Mesenchymal stem cell (in vitro differentiated cells and primary cell): ENCODE data around the gene VAC14.

Source experiments
- DNase-seq: peaks from one replicate; pipeline ENCODE4 v3.0.0-alpha.2; 2013
- H2AFZ ChIP-seq: one replicate; pipeline ENCODE4 v1.6.1; 2013; ENCODE audit warnings: low read depth, mild to moderate bottlenecking, control low read depth, inconsistent platforms, low read length, moderate library complexity
- H2AK5ac ChIP-seq: 2 replicates; pipeline ENCODE4 v1.6.1; 2013; ENCODE audit warnings: low read length, moderate library complexity, mild to moderate bottlenecking, inconsistent platforms; ENCODE audit not compliant: severe bottlenecking
- H2BK120ac ChIP-seq: one replicate; pipeline ENCODE4 v1.6.1; 2013; ENCODE audit warnings: low read depth, mild to moderate bottlenecking, inconsistent platforms, low read length, moderate library complexity
- H2BK12ac ChIP-seq, 2 experiments: one replicate each; pipeline ENCODE4 v1.6.1; 2013; ENCODE audit warnings: inconsistent platforms in 2 of 2, low read length in 2 of 2, mild to moderate bottlenecking in 2 of 2, moderate library complexity in 2 of 2, control low read depth in 1 of 2
- H2BK15ac ChIP-seq: one replicate; pipeline ENCODE4 v1.6.1; 2013; ENCODE audit warnings: mild to moderate bottlenecking, low read depth, inconsistent platforms; ENCODE audit not compliant: poor library complexity, severe bottlenecking
- H2BK5ac ChIP-seq: 2 replicates; pipeline ENCODE4 v1.6.1; 2013; ENCODE audit warnings: low read depth, mild to moderate bottlenecking, low read length, control low read depth, inconsistent platforms; ENCODE audit not compliant: poor library complexity, severe bottlenecking
- H3K14ac ChIP-seq, 2 experiments: one replicate each; pipeline ENCODE4 v1.6.1; 2013; ENCODE audit warnings: inconsistent platforms in 2 of 2, low read length in 2 of 2, control low read depth in 1 of 2, mild to moderate bottlenecking in 1 of 2, moderate library complexity in 1 of 2
- H3K18ac ChIP-seq, 2 experiments: one replicate each; pipeline ENCODE4 v1.6.1; 2013; ENCODE audit warnings: inconsistent platforms in 2 of 2, low read length in 2 of 2, control low read depth in 1 of 2, low read depth in 1 of 2, mild to moderate bottlenecking in 1 of 2
- H3K23ac ChIP-seq, 2 experiments: one replicate each; pipeline ENCODE4 v1.6.1; 2013; ENCODE audit warnings: inconsistent platforms in 2 of 2, low read length in 2 of 2, mild to moderate bottlenecking in 2 of 2, moderate library complexity in 2 of 2, control low read depth in 1 of 2
- H3K27ac ChIP-seq: 2 replicates; pipeline ENCODE4 v1.5.1; 2013; ENCODE audit warnings: mild to moderate bottlenecking, moderate library complexity, low read length, control low read depth, inconsistent platforms; ENCODE audit not compliant: poor library complexity, severe bottlenecking
- H3K27me3 ChIP-seq, 2 experiments: 2 replicates each; pipeline versions ENCODE4 v1.6.1 to v1.7.0; 2013; ENCODE audit warnings: low read length in 2 of 2, mild to moderate bottlenecking in 2 of 2, moderate library complexity in 2 of 2, control low read depth in 1 of 2, inconsistent platforms in 1 of 2; ENCODE audit not compliant: control insufficient read depth in 1 of 2, insufficient read depth in 1 of 2
- H3K36me3 ChIP-seq, 2 experiments: 2 replicates each; pipeline versions ENCODE4 v1.6.1 to v1.7.0; 2013; ENCODE audit warnings: low read length in 2 of 2, control low read depth in 1 of 2, inconsistent platforms in 1 of 2, low read depth in 1 of 2, mild to moderate bottlenecking in 1 of 2; ENCODE audit not compliant: insufficient read depth in 2 of 2, control insufficient read depth in 1 of 2
- H3K4ac ChIP-seq, 2 experiments: one replicate each; pipeline ENCODE4 v1.6.1; 2013; ENCODE audit warnings: inconsistent platforms in 2 of 2, low read length in 2 of 2, mild to moderate bottlenecking in 2 of 2, moderate library complexity in 2 of 2, control low read depth in 1 of 2, low read depth in 1 of 2
- H3K4me1 ChIP-seq: 2 replicates; pipeline ENCODE4 v1.6.1; 2013; ENCODE audit warnings: low read depth, low read length, control low read depth; ENCODE audit not compliant: control insufficient read depth, insufficient read depth
- H3K4me2 ChIP-seq: 2 replicates; pipeline ENCODE4 v1.6.1; 2013; ENCODE audit warnings: low read length, mild to moderate bottlenecking, inconsistent platforms; ENCODE audit not compliant: poor library complexity, severe bottlenecking
- H3K4me3 ChIP-seq, 2 experiments: 2 replicates each; pipeline versions ENCODE4 v1.5.1 to v1.7.0; 2013; ENCODE audit warnings: low read length in 2 of 2, mild to moderate bottlenecking in 2 of 2, control low read depth in 1 of 2, low read depth in 1 of 2; ENCODE audit not compliant: insufficient read depth in 1 of 2
- H3K79me1 ChIP-seq: replicated peaks from 2 replicates; pipeline ENCODE4 v1.6.1; 2013; ENCODE audit warnings: mild to moderate bottlenecking, control low read depth, low read length, inconsistent platforms; ENCODE audit not compliant: poor library complexity, severe bottlenecking
- H3K9ac ChIP-seq: 2 replicates; pipeline ENCODE4 v1.7.0; 2013; ENCODE audit warnings: mild to moderate bottlenecking, low read length, moderate library complexity
- H3K9me3 ChIP-seq: 2 replicates; pipeline ENCODE4 v1.7.0; 2013; ENCODE audit warnings: mild to moderate bottlenecking, low read length; ENCODE audit not compliant: control insufficient read depth
- H4K8ac ChIP-seq: one replicate; pipeline ENCODE4 v1.6.1; 2013; ENCODE audit warnings: inconsistent platforms, mild to moderate bottlenecking, low read length, moderate library complexity
- H4K91ac ChIP-seq: one replicate; pipeline ENCODE4 v1.6.1; 2013; ENCODE audit warnings: mild to moderate bottlenecking, low read length, inconsistent platforms
- WGBS: methylation state at CpG from one replicate; pipeline ENCODE4 v1.1.7; 2013; ENCODE audit warnings: mixed read lengths; 5-methylcytosine and 5-hydroxymethylcytosine counted together

VAC14 gene

DNA sequence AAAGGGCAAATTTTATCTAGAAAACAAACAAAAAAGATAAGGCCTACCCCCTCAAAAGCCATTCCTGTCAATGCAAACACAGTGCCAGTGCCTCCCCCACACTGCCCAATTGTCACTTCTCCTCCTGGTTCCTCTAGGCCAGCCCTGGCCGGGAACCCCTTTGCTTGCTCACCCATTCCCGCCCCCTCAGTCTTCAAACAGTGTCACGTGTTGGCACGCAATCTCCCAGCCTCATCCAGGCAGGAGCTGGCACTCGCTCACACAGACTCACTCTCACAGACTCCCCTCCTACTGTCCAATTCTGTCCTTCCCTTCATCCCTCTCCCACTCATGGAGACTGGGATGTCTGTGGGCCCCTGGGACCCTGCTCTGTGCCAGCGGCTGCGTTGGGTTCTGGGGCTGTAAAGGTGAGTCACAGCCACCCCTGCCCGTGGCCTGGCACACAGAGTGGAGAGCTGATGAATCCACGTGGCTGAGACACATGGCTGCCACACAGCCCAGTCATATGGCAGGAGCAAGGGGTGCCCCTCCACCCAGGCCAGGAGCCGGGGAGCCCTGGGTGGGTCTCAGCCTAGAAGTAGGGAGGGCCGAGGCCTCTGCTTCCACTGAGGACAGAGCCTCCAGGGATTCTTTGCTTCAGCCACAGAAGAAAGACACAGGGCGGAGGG lies 54.8 kb downstream of the VAC14 start:
- H3K79me1 ChIP-seq = peaks cover 14% of the 10 kb centered on the region
- peak overlapping the region; percentile 99 for H4K8ac ChIP-seq
- no peak overlapping the region for H3K4me3 ChIP-seq
- no peak overlapping the region for H3K4me2 ChIP-seq
- H2BK15ac ChIP-seq = peak overlapping the region; percentile 82
- peak overlapping the region; percentile 98 to 100 for H3K4ac ChIP-seq
- peak overlapping the region; percentile 89 for H2AK5ac ChIP-seq
- WGBS = 53% methylated on average over 12 of the region's 12 CpGs
- H3K27me3 ChIP-seq = no peaks in the 10 kb centered on the region
- no peak overlapping the region for H3K23ac ChIP-seq
- H3K9ac ChIP-seq = peak overlapping the region; percentile 82
- no peak overlapping the region for H2BK5ac ChIP-seq
- H3K27ac ChIP-seq = peak overlapping the region; percentile 38
- DNase-seq = peak; percentile 63
- peak overlapping the region; percentile 99 for H2BK120ac ChIP-seq
- H3K4me1 ChIP-seq = peaks cover 64% of the 10 kb centered on the region
- H4K91ac ChIP-seq = peak overlapping the region; percentile 100
- peak overlapping the region; percentile 30 for H2AFZ ChIP-seq
- no peaks in the 10 kb centered on the region for H3K9me3 ChIP-seq
- H3K14ac ChIP-seq = peak overlapping the region in 1 of 2 experiments; percentile 96
- H2BK12ac ChIP-seq = peak overlapping the region; percentile 99 to 100
- H3K18ac ChIP-seq = peak overlapping the region; percentile 99
- H3K36me3 ChIP-seq = peaks cover 24 to 32% of the 10 kb centered on the region in 2 experiments

DNA sequence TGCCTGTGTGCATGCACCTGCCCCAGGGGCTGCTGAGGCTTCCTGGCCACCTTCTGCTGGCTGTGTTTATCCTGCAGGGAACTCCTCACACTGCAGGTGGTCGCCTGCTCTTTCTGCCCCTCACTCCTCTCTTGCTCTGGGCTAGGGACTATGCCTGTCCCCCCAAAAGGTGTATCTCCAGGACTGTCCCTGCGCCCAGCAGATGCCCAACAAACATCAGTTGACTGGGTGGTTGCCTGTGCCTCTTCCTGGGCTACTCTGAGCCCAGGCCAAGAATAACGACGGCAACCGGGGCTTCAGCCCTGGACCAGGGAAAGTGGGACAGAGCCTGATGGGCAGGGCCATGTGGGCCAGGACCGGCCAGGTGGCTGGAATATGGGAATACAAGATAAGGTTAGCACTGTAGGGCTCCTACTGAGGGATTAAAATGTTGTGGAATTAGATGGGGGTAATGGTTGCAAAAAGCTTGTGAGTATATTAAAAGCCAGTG lies 55.4 kb downstream of the VAC14 start:
- H4K8ac ChIP-seq = peak overlapping the region; percentile 46
- peak overlapping the region; percentile 64 to 82 for H3K18ac ChIP-seq
- peak overlapping the region; percentile 99 for H2BK120ac ChIP-seq
- H3K14ac ChIP-seq = peak overlapping the region in 1 of 2 experiments; percentile 85
- peak overlapping the region; percentile 81 for H4K91ac ChIP-seq
- H2AFZ ChIP-seq = no peak overlapping the region
- H2AK5ac ChIP-seq = peak overlapping the region; percentile 41
- WGBS = 95% methylated on average over 6 of the region's 6 CpGs
- DNase-seq = no peak
- no peaks in the 10 kb centered on the region for H3K27me3 ChIP-seq
- peak overlapping the region; percentile 41 for H2BK15ac ChIP-seq
- H3K4me2 ChIP-seq = no peak overlapping the region
- no peak overlapping the region for H2BK5ac ChIP-seq
- peaks cover 64% of the 10 kb centered on the region for H3K4me1 ChIP-seq
- H3K79me1 ChIP-seq = peaks cover 14% of the 10 kb centered on the region
- no peak overlapping the region for H3K27ac ChIP-seq
- peak overlapping the region; percentile 78 to 92 for H2BK12ac ChIP-seq
- peaks cover 28 to 36% of the 10 kb centered on the region in 2 experiments for H3K36me3 ChIP-seq
- H3K9me3 ChIP-seq = no peaks in the 10 kb centered on the region
- H3K9ac ChIP-seq = peak overlapping the region; percentile 82
- H3K23ac ChIP-seq = no peak overlapping the region
- no peak overlapping the region for H3K4me3 ChIP-seq
- peak overlapping the region; percentile 9 to 42 for H3K4ac ChIP-seq

GRCh38 chr16:70744366-70744765 lies 56.6 kb downstream of the VAC14 start:
- no peak overlapping the region for H3K14ac ChIP-seq
- H3K4me2 ChIP-seq = no peak overlapping the region
- H4K91ac ChIP-seq = peak overlapping the region; percentile 58
- H2AK5ac ChIP-seq = no peak overlapping the region
- no peak overlapping the region for H2BK120ac ChIP-seq
- H3K36me3 ChIP-seq = peaks cover 28 to 40% of the 10 kb centered on the region in 2 experiments
- H2BK5ac ChIP-seq = no peak overlapping the region
- 99% methylated on average over 9 of the region's 9 CpGs for WGBS
- H3K9me3 ChIP-seq = no peaks in the 10 kb centered on the region
- H3K27me3 ChIP-seq = no peaks in the 10 kb centered on the region
- peak overlapping the region; percentile 26 for H2BK15ac ChIP-seq
- peaks cover 60% of the 10 kb centered on the region for H3K4me1 ChIP-seq
- no peak overlapping the region for H3K4me3 ChIP-seq
- H3K27ac ChIP-seq = no peak overlapping the region
- H3K4ac ChIP-seq = no peak overlapping the region
- H2BK12ac ChIP-seq = peak overlapping the region in 1 of 2 experiments; percentile 92
- H4K8ac ChIP-seq = no peak overlapping the region
- no peak overlapping the region for H2AFZ ChIP-seq
- H3K9ac ChIP-seq = no peak overlapping the region
- H3K23ac ChIP-seq = no peak overlapping the region
- H3K18ac ChIP-seq = no peak overlapping the region
- peaks cover 14% of the 10 kb centered on the region for H3K79me1 ChIP-seq
- DNase-seq = no peak

GRCh38 chr16:70743791-70744190 lies 57.2 kb downstream of the VAC14 start:
- DNase-seq = no peak
- H3K4me1 ChIP-seq = peaks cover 59% of the 10 kb centered on the region
- H2BK5ac ChIP-seq = no peak overlapping the region
- H3K36me3 ChIP-seq = peaks cover 28 to 45% of the 10 kb centered on the region in 2 experiments
- H3K27me3 ChIP-seq = no peaks in the 10 kb centered on the region
- no peak overlapping the region for H3K27ac ChIP-seq
- H3K9ac ChIP-seq = no peak overlapping the region
- H2BK15ac ChIP-seq = peak overlapping the region; percentile 29
- H3K14ac ChIP-seq = no peak overlapping the region
- H2BK120ac ChIP-seq = no peak overlapping the region
- no peak overlapping the region for H3K4ac ChIP-seq
- 99% methylated on average over 10 of the region's 10 CpGs for WGBS
- H4K91ac ChIP-seq = peak overlapping the region; percentile 58
- H2AK5ac ChIP-seq = no peak overlapping the region
- no peak overlapping the region for H2AFZ ChIP-seq
- H3K18ac ChIP-seq = no peak overlapping the region
- H3K9me3 ChIP-seq = no peaks in the 10 kb centered on the region
- H3K79me1 ChIP-seq = peaks cover 16% of the 10 kb centered on the region
- H3K4me3 ChIP-seq = no peak overlapping the region
- H2BK12ac ChIP-seq = peak overlapping the region; percentile 10 to 56
- H3K23ac ChIP-seq = no peak overlapping the region
- no peak overlapping the region for H4K8ac ChIP-seq
- H3K4me2 ChIP-seq = no peak overlapping the region
